HEK293T (cell line): ENCODE data around the gene ZCCHC14.

ENCODE experiments used
- CTCF ChIA-PET: fragments of 350-600 bp; formaldehyde crosslinking; extraction: SDS; loops from one replicate; lab custom pipeline; 2021; ENCODE audit warnings: antibody characterized with exemption, inconsistent platforms; lab: Yijun Ruan, JAX
- POLR2A ChIA-PET: fragments of 350-600 bp; formaldehyde crosslinking; extraction: SDS; loops from one replicate; lab custom pipeline; 2020; ENCODE audit warnings: antibody characterized with exemption, inconsistent platforms; lab: Yijun Ruan, JAX
- DNase-seq: peaks from one replicate; pipeline ENCODE4 v3.0.0; 2012; ENCODE audit warnings: mixed read lengths; ENCODE audit errors: extremely low spot score
- ARNT ChIP-seq: fragments of 450-650 bp; IDR thresholded peaks from 2 replicates; pipeline ENCODE4 v1.6.1; 2017; ENCODE audit warnings: mild to moderate bottlenecking
- BHLHE40 ChIP-seq: fragments of 450-650 bp; IDR thresholded peaks from 2 replicates; pipeline ENCODE4 v1.6.1; 2016; ENCODE audit warnings: mild to moderate bottlenecking, moderate library complexity, borderline replicate concordance
- CTBP1 ChIP-seq: fragments of 450-650 bp; IDR thresholded peaks from 2 replicates; pipeline ENCODE4 v1.6.1; 2016; ENCODE audit warnings: borderline replicate concordance
- ELF4 ChIP-seq: fragments of 450-650 bp; IDR thresholded peaks from 2 replicates; pipeline ENCODE4 v1.6.1; 2017; ENCODE audit warnings: antibody characterized with exemption
- FOXA1 ChIP-seq: fragments of 450-650 bp; IDR thresholded peaks from 2 replicates; pipeline ENCODE4 v1.6.1; 2016; ENCODE audit warnings: mild to moderate bottlenecking
- FOXK2 ChIP-seq: fragments of 450-650 bp; IDR thresholded peaks from 2 replicates; pipeline ENCODE4 v1.6.1; 2016; ENCODE audit warnings: mild to moderate bottlenecking
- FOXM1 ChIP-seq: fragments of 450-650 bp; IDR thresholded peaks from 2 replicates; pipeline ENCODE4 v1.6.1; 2017; ENCODE audit warnings: mild to moderate bottlenecking, borderline replicate concordance
- HDGF ChIP-seq: fragments of 450-650 bp; IDR thresholded peaks from 2 replicates; pipeline ENCODE4 v1.6.1; 2017; ENCODE audit warnings: antibody characterized with exemption, borderline replicate concordance
- L3MBTL2 ChIP-seq: fragments of 450-650 bp; conservative IDR thresholded peaks from 2 replicates; pipeline ENCODE4 v1.6.1; 2016; ENCODE audit warnings: mild to moderate bottlenecking
- LEF1 ChIP-seq: fragments of 450-650 bp; IDR thresholded peaks from 2 replicates; pipeline ENCODE4 v1.6.1; 2017; ENCODE audit warnings: mild to moderate bottlenecking, borderline replicate concordance
- NFRKB ChIP-seq: fragments of 450-650 bp; IDR thresholded peaks from 2 replicates; pipeline ENCODE4 v1.6.1; 2016; ENCODE audit warnings: mild to moderate bottlenecking, moderate library complexity
- SP1 ChIP-seq: fragments of 450-650 bp; IDR thresholded peaks from 2 replicates; pipeline ENCODE4 v1.6.1; 2017
- SUZ12 ChIP-seq: fragments of 450-650 bp; IDR thresholded peaks from 2 replicates; pipeline ENCODE4 v1.6.1; 2016; ENCODE audit warnings: mild to moderate bottlenecking
- TARDBP ChIP-seq: fragments of 450-650 bp; IDR thresholded peaks from 2 replicates; pipeline ENCODE4 v1.6.1; 2016
- ZNF384 ChIP-seq: fragments of 450-650 bp; IDR thresholded peaks from 2 replicates; pipeline ENCODE4 v1.6.1; 2016
- TF ChIP-seq, protein P1 (sequence below): fragments of 450-650 bp; IDR thresholded peaks from 2 replicates; pipeline ENCODE4 v1.6.1; 2016

The ZCCHC14 gene

DNA sequence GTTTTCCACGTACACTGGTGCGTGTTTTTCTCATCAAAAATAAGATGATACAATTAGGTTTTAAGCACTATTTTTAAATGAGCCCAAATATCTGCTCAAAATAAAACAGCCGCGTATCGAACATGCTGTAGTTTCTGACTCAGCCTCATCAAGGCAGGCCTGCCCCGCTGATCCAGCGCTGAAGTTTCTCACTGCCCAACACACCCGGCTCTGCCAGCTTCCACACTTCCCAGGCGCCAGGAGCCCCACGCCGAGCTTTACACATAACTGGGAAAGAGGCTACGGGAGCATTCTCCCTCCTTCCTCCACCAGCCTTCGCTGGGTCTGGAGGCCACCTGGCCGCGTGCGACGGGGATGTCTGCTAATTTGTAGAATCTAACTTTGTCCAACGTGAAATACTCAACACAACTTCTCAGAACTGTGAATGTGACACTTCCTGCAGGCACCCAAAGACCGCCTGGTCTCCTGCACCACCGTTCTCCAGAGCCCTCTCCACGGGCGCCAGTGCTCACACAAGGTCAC lies 58.6 kb downstream of the ZCCHC14 start:
- ChIA-PET POLR2A (interaction anchor here (0.6 kb wide), 1 partner anchor 10 kb away, joined by 3 read pairs; no protein-coding TSS in a partner anchor), CTCF (no interaction called here)
- TF ChIP-seq FOXK2 (no peak), BHLHE40 (no peak), NFRKB (no peak), FOXM1 (no peak), TARDBP (no peak), FOXA1 (no peak), HDGF (no peak), ARNT (no peak), SUZ12 (no peak), L3MBTL2 (no peak), CTBP1 (no peak), LEF1 (no peak), SP1 (no peak), ELF4 (no peak), ZNF384 (no peak)
- TF ChIP-seq, protein P1, sequence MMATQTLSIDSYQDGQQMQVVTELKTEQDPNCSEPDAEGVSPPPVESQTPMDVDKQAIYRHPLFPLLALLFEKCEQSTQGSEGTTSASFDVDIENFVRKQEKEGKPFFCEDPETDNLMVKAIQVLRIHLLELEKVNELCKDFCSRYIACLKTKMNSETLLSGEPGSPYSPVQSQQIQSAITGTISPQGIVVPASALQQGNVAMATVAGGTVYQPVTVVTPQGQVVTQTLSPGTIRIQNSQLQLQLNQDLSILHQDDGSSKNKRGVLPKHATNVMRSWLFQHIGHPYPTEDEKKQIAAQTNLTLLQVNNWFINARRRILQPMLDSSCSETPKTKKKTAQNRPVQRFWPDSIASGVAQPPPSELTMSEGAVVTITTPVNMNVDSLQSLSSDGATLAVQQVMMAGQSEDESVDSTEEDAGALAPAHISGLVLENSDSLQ = no peak
- no peak for DNase-seq

DNA sequence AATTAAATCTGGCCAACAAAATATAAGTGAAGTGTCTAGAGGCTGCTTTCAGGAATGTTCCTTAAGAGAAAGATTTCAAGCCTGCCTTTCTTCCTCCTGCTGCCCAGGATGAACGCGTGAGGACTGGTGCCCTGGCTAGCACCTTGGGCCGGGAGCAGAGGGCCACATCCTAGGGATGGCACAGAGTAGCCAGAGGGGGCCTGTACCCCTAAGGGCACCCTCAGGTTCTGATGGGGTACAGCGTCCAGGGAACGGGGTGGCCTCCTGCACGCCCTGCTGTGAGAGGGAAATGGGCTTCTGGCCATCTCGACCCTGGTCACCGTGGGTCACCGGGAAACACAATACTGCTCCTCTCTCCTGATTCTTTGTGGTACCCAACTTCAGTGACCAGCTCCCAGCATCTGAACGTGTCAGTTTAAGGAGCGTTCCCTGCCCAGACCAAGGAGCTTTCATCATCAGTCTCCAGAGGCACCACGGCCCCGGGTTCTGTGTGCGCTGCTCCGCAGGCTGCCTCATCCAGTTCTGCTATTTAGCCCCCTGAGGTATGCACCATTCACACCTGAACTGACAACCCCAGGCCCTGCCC lies 60.4 kb downstream of the ZCCHC14 start:
- POLR2A ChIA-PET = no interaction called here
- no peak for TF ChIP-seq FOXK2
- TF ChIP-seq ARNT = no peak
- TF ChIP-seq ZNF384 = no peak
- no peak for TF ChIP-seq L3MBTL2
- no peak for TF ChIP-seq ELF4
- no peak for TF ChIP-seq LEF1
- TF ChIP-seq SUZ12 = no peak
- TF ChIP-seq HDGF = no peak
- TF ChIP-seq, protein P1 = no peak
- no peak for TF ChIP-seq CTBP1
- TF ChIP-seq NFRKB = no peak
- TF ChIP-seq FOXM1 = no peak
- no peak for TF ChIP-seq BHLHE40
- no peak for TF ChIP-seq FOXA1
- no peak for TF ChIP-seq SP1
- TF ChIP-seq TARDBP = no peak
- CTCF ChIA-PET = no interaction called here
- no peak for DNase-seq

DNA sequence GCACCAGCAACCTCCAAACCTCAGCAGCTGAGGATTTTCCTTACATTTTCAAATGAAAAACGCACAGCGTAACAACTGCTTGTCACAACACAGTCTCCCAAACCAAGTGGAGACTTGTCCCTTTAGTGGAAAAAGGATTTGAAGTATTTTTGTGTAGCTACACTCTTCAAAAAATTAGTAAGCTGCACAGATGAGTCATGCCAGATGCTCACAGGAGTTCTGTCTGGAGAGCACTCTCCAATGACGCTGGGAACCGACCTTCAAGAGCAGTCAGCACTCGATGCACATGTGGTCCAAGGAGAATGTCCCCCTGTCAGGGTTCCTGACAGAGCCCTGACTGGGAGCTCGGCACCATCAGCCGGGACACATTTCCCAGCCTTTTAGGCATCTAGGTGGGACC lies 60.9 kb downstream of the ZCCHC14 start:
- DNase-seq = no peak
- TF ChIP-seq, protein P1 = no peak
- TF ChIP-seq ELF4 (no peak), BHLHE40 (no peak), NFRKB (no peak), HDGF (no peak), FOXA1 (no peak), SP1 (no peak), CTBP1 (no peak), ARNT (no peak)
- ChIA-PET CTCF (no interaction called here), POLR2A (no interaction called here)

DNA sequence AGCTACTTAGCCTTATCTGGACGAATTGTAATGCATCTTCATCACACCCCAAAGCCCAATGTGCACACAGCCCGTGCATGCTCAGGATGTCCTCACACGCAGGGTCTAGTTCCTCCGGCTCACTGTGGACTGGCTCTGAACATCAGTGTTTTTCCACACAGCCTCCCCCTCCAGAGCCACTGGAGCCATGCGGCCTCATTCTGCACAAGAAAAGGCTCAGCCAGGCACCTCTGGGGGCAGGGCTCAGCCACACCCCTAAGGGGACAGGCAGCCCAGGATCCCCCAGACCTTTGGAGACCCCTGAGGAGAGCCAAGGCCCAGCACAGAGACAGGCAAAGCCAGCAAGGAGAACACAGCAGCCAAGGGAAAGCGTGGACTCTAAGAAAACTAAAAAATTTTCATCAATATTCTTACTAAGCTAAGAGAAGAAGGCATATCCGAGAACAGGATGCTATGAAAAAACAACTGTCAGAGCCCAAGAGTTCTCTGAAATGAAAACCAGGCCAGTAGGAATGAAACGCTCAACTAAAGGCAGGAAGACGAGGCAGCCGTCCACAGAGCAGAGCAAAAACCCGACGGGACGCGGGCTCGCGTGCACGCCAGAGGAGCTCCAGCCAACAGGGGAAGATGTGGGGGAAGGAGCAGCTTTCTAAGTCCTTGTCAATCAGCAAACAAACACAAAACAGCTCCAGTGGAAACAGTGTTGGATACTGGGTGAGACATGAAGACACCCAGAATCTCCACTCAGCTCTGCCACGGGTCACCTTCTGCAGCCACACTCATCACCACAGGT lies 66.2 kb downstream of the ZCCHC14 start:
- TF ChIP-seq SUZ12 = no peak
- TF ChIP-seq LEF1 = no peak
- TF ChIP-seq SP1 = no peak
- CTCF ChIA-PET = interaction anchor here (0.6 kb wide), 1 partner anchor 962 kb away, joined by 4 read pairs; no protein-coding TSS in a partner anchor
- DNase-seq = no peak
- POLR2A ChIA-PET = no interaction called here

DNA sequence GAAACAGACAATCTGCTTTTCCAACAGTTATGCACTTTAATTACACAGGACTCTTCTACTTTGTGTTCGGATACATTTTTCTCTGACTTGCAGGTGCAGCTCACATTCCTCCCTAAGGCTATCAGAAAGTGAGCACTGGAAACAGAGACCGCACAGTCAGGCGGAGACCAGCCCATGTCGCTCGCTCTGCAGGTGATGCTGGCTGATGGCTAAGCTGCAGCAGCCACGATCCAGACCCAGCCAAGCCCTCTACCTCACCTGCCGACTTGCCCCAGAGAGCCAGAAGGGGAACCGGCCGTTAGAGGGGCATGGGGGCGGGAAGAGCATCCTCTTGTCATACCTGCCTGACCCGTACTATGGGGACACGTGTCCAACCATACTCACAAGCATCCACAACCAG lies 66.9 kb downstream of the ZCCHC14 start:
- ChIA-PET POLR2A (no interaction called here), CTCF (no interaction called here)
- DNase-seq = no peak
- TF ChIP-seq, protein P1 = no peak
- TF ChIP-seq ELF4 = no peak
- no peak for TF ChIP-seq LEF1
- no peak for TF ChIP-seq FOXA1
- TF ChIP-seq NFRKB = no peak
- no peak for TF ChIP-seq SUZ12
- TF ChIP-seq CTBP1 = no peak
